ENCODE data around the gene HIP1.
"Not testable (repeated sequence)": the region's sequence is repeated elsewhere in the genome, so short reads cannot be mapped to it uniquely, and the experiment has no call there.

HIP1 gene

DNA sequence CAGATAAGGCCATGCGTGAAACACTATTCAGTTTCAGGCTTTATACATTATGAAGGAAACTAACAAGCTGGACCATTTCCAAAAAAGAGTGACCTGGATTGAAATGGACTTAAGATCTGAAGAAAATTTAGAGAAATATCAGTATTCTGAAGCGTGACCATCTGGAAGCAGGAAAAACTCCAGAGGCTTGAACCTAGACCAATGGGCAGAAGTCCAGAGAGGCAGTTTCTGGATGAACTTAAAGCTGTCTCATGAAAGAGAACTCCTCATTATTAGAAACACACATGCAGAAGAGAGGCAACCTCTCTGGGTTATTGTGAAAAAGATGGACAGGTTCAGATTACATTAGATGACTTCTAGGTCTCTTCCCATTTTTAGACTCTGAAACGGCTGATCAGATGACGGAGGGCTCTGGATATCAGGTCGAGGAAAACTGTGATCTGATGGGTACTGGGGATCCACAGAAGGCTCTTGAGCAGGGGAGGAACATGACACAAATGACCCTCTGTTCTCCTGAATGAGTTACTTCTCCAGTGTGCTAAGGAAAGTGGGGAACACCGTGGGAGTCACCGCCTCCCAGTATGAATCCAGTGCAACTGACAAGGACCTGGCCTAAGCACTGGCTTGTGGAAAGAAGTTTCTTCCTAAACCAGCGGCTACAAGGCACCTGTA is 130.2 kb downstream of the HIP1 start:
- DNase-seq: no peak

GRCh38 chr7:75604408-75604807 is 134.3 kb downstream of the HIP1 start:
- DNase-seq: no peak

DNA sequence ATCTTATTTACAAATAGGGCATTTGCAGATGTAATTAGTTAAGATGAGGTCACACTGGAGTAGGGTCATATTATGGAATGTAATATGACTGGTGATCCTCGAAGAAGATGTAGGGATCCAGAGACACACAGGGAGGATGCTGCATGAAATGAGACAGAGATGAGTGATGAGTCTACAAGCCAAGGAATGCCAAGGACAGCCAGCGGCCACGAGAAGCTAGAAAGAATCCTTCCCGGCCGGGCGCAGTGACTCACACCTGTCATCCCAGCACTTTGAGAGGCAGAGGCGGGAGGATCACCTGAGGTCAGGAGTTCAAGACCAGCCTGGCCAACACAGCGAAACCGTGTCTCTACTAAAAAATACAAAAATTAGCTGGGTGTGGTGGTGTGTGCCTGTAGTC is 135.9 kb downstream of the HIP1 start:
- not testable (repeated sequence) for DNase-seq

GRCh38 chr7:75601539-75601938 is 137.2 kb downstream of the HIP1 start:
- no peak for DNase-seq

- not testable (repeated sequence) for DNase-seq
Measured at GRCh38 chr7:75600748-75601147, 138.0 kb downstream of the HIP1 start.

DNA sequence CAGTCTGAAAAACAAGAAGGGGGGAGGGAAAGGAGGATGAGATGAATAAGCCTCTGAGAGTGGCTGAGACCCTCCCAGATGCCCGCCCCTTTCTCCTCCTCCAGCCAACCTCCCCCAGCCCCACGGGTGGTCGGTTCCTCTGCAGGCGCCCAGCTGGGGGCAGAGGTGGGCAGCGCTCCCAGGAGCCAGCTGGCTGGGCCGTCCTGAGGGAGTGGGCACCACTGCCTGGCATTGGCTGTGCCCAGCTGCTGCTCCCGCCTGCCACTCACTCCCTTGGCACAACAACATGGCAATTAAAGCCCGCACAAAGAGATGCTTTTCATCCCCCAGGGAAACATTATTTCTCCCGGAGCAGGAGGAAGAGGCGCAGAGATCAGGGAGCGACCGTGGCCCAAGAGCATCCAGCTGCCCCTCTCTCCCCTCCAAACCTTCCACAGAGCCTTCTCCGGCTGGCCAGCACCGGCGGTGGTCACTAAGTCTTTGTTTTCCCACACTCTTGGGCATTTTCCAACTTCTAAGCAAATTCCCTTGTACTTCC is 139.4 kb downstream of the HIP1 start:
- no peak for DNase-seq

GRCh38 chr7:75596727-75597614 is 141.8 kb downstream of the HIP1 start:
- DNase-seq: peak; percentile 35

DNA sequence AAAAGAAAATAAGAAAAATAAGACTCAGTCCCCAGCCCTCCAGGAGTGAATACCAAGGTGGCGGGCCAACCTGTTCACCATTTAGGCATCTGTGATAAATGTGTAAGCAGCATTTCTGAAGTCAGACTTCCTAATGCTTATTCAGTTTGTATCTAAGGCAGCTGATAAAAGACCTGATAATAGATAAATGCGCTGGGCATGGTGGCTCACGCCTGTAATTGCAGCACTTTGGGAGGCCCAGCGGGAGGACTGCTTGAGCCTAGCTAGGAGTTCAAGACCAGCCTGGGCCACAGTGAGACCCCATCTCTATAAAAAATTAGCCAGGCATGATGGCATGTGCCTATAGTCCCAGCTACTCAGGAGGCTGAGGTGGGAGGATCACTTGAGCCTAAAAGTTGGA is 143.0 kb downstream of the HIP1 start:
- DNase-seq: no peak

DNA sequence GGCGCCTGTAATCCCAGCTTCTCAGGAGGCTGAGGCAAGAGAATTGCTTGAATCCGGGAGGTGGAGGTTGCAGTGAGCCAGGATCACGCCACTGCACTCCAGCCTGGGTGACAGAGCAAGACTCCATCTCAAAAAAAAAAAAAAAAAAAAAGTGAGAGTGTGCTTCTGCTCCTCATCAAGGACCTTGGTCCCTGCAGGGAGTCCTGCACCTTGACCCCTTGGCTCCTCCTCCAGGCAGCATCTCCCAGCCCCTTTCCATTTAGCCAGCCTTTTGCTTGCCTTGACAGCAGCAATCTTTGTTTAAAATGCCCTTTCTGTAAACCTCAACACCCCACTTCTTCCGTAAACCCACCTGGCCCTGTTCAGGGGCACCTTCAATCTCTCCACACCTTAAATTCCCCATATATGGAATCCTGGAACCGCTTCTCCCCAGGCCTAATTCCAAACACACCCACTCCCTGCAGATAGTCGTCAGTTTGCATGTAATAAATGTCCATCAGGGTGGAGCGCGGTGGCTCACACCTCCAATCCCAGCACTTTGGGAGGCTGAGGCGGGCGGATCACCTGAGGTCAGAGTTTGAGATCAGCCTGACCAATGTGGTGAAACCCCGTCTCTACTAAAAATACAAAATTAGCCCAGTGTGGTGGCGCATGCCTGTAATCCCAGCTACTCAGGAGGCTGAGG is 145.1 kb downstream of the HIP1 start:
- not testable (repeated sequence) for DNase-seq

GRCh38 chr7:75591467-75592255 is 147.1 kb downstream of the HIP1 start:
- DNase-seq: no peak

GRCh38 chr7:75590373-75591005 is 148.3 kb downstream of the HIP1 start:
- no peak for DNase-seq

DNA sequence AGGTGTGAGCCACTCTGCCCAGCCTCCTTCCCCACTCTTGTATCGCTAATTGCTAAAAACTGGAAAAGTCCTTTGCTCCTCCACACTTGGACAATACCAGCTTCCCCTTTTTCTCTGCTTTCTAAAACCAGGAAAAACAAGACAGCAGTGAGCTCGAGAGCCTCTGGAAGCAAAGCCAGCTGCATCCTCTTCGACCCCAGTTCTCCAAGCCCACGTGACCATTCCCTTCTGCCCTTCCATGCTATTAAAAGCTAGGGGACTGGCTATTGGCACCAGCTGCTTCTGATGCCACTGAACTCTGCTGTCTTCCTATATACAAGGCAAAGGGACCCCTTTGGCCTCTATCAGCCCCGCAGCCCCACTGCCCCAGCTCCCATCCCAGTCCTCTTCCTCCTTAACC is 154.4 kb downstream of the HIP1 start:
- DNase-seq: no peak

- no peak for DNase-seq
Measured at GRCh38 chr7:75583255-75583654, 155.5 kb downstream of the HIP1 start.

GRCh38 chr7:75579899-75580298 is 158.8 kb downstream of the HIP1 start:
- DNase-seq: no peak

DNA sequence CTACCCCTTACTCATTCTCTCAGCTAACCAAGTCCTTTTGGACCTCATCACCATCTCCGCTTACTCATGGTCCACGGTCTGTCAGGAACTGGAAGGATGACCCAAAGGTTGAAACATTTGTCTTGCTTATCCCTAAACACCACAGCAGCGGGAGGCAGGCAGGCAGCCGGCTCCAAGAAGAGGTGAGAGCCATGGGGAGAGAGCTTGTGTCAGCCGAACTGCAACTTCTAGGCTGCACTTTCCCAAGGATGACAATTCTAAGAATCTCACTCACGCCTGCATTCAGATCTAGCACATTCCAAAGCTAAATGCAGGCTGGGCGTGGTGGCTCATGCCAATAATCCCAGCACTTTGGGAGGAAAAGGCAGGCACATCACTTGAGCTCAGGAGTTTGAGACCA is 160.7 kb downstream of the HIP1 start:
- DNase-seq: no peak

GRCh38 chr7:75575488-75576121 is 163.1 kb downstream of the HIP1 start:
- DNase-seq: peak; percentile 82

- no peak for DNase-seq
Measured at GRCh38 chr7:75573477-75574019, 165.2 kb downstream of the HIP1 start.

DNA sequence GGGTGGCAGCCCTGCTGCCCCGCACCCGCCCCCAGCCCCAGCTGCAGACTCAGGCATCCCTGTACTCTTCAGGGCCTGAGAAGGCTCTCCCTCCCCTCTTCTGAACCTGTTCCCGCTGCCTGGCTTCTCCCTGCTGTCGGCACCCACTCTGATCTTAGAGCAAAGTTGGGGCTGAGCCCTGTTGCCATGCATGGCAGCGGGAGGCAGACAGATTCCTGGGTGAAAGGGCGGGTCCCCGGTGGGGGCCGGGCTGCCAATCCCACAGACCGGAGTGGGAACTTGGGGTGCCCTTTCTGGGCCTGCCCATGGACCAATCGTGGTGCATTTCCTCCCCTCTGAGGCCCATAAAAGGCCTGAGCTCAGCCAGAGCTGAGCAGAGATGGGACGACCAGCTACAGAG is 165.9 kb downstream of the HIP1 start:
- DNase-seq: no peak

- no peak for DNase-seq
Measured at GRCh38 chr7:75572396-75572795, 166.3 kb downstream of the HIP1 start.

- no peak for DNase-seq
Measured at GRCh38 chr7:75571209-75571608, 167.5 kb downstream of the HIP1 start.

GRCh38 chr7:75569629-75570282 is 169.0 kb downstream of the HIP1 start:
- DNase-seq: not testable (repeated sequence)
